Activated naive CD4-positive, alpha-beta T cell treated with anti-CD3 and anti-CD28 coated beads for 36 hours (primary cell): ENCODE data around the gene ATL2. TPM values are rescaled to one million over a fixed set of nuclear protein-coding genes. Genes with fewer than 3 reads are reported as not detected.
"Not testable (repeated sequence)": the region's sequence is repeated elsewhere in the genome, so short reads cannot be mapped to it uniquely, and the experiment has no call there.

Experiments
- CTCF ChIA-PET: fragments of 350-600 bp; sonication (Branson Sonifier 250); formaldehyde crosslinking; loops from one replicate; lab custom pipeline; 2021; ENCODE audit warnings: antibody characterized with exemption; lab: Charles Lee
- DNase-seq: peaks from one replicate; pipeline ENCODE4 v3.0.0-alpha.2; 2020
- H3K27ac Mint-ChIP-seq: one replicate; pipeline ENCODE4 v1.8.0; 2021; ENCODE audit warnings: mild to moderate bottlenecking, mixed read lengths
- H3K27me3 Mint-ChIP-seq: one replicate; pipeline ENCODE4 v1.8.0; 2021; ENCODE audit warnings: low read depth, mixed read lengths
- H3K36me3 Mint-ChIP-seq: one replicate; pipeline ENCODE4 v1.8.0; 2021; ENCODE audit warnings: low read depth, mixed read lengths
- H3K4me1 Mint-ChIP-seq: one replicate; pipeline ENCODE4 v1.8.0; 2021; ENCODE audit warnings: low read depth, mixed read lengths
- H3K4me3 Mint-ChIP-seq: one replicate; pipeline ENCODE4 v1.8.0; 2021; ENCODE audit warnings: mild to moderate bottlenecking, moderate library complexity, mixed read lengths
- H3K9me3 Mint-ChIP-seq: one replicate; pipeline ENCODE4 v1.8.0; 2021; ENCODE audit warnings: mixed read lengths
- intact Hi-C: fragments of 100-400 bp; cut with micrococcal nuclease; formaldehyde crosslinking; loops from one replicate; pipeline ENCODE4 v1.15.1; 2023
- total RNA-seq, 2 experiments: library from RNA; stranded (reverse); gene quantifications; one replicate each; pipeline ENCODE4 v1.2.3, GENCODE V29; 2021

ATL2 gene
- 10 to 100 TPM; 54.6 to 55.9 TPM for total RNA-seq

DNA sequence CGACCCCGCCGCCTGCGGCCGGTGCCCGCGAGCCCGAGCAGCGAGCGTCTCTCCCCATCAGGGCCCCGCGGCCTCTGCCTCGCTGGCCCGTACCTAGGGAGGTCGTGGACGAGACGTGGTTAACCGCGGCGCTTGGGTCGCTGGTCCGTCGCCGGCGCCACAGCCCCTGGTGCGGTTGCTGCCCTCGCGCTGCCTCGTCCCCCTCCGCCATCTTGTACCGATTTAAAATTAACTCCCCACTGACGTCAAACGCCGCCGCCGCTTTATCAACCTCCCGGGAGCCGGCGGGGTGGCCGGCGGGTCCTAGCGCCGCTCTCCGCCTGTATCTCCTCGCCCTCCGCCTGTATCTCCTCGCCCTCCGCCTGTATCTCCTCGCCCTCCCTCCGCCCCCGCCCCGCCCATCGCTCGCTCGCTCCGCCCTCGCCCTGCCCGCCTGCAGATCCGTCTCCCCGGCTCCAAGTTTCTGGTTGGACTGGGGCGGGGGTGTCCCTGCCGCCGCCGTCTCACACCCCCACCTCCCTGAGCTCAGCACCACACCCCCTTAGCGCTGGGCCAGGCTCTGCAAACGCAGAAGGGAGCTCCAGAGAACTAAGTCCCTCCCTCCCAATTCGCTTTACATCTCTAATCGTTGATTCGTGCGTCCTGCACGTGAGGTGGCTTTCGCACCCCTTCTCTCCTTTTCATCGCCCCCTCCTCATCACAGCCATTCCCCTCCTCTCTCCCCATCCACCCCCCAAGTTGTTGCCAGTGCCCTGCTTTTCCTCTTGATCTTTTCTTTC is at the start of gene ATL2:
TSS of gene ATL2 (minus strand) at position 224 of the 779 bp plus-strand sequence. CDS start at position 211, 13 bp downstream.
- Mint-ChIP-seq H3K9me3 (no peaks in the 10 kb centered on the region), H3K36me3 (no peaks in the 10 kb centered on the region), H3K27ac (peak within 1 kb of the TSS; percentile 78), H3K4me1 (peaks cover 55% of the 10 kb centered on the region), H3K27me3 (no peaks in the 10 kb centered on the region), H3K4me3 (peak within 1 kb of the TSS; percentile 90)
- CTCF ChIA-PET, result interaction anchor here (0.6 to 4.3 kb wide), 5 partner anchors 11 to 357 kb away, joined by 3 to 23 read pairs (median 6); no protein-coding TSS in a partner anchor
- peak; percentile 96 for DNase-seq
- intact Hi-C loops, result loop anchor here (1.0 to 10.0 kb wide), 10 partner anchors 62 to 1058 kb away; partner anchors contain the start of genes CYP1B1, DHX57, GEMIN6 and HNRNPLL

DNA sequence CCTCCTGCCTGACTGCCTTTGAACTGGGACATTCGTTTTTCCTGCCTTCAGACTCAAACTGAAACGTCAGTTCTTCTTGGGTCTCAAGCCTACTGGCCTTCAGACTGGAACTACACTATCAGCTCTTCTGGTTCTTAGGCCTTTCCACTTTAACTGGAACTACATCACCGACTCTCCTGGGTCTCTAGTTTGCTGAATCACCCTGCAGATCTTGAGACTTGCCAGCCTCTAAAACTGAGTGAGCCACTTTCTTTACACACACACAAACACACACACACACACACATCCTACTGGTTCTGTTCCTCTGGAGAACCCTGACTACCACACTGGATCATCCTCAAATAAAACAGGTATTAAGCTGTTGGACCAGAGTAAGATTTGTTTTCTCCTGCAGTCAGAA is 46.7 kb upstream of the ATL2 start:
- H3K4me1 Mint-ChIP-seq, result no peaks in the 10 kb centered on the region
- no peaks in the 10 kb centered on the region for H3K9me3 Mint-ChIP-seq
- DNase-seq, result no peak
- no peak overlapping the region for H3K4me3 Mint-ChIP-seq
- H3K27ac Mint-ChIP-seq, result no peak overlapping the region
- intact Hi-C loops, result no loop called here
- CTCF ChIA-PET, result interaction anchor here (0.7 kb wide), 1 partner anchor 206 kb away, joined by 4 read pairs; no protein-coding TSS in a partner anchor
- no peaks in the 10 kb centered on the region for H3K27me3 Mint-ChIP-seq
- H3K36me3 Mint-ChIP-seq, result no peaks in the 10 kb centered on the region

DNA sequence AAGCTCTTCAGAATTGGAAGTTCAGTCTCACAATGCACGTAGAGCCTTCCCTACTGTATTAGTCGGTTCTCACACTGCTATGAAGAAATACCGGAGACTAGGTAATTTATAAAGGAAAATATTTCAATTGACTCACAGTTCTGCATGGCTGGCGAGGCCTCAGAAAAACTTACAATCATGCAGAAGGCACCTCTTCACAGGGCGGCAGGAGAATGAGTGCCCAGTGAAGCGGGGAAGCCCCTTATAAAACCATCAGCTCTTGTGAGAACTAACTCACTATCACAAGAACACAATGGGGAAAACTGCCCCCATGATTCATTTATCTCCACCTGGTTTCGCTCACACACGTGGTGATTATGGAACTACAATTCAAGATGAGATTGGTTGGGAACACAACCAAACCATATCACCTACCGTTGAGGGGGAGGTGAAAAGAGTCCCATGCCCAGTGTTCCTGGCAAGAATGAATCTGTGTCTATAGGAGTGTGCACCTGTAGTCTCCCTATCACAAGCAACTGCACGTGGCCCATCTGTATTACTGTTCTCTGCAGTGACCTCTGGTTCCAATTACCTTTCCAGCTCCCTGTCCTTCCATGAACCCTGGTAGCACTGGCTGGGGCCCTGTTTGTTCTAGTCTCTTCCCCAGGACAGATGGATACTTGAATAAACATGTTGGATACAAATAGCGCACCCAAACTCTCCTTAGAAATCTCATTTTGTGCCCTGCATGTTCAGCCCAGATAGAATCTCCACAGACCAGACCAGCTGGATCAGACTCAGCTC is 44.4 kb upstream of the ATL2 start:
- CTCF ChIA-PET, result interaction anchor here (1.4 kb wide), 1 partner anchor 9 kb away, joined by 4 read pairs; no protein-coding TSS in a partner anchor
- intact Hi-C loops, result no loop called here
- Mint-ChIP-seq H3K9me3 (no peaks in the 10 kb centered on the region), H3K4me1 (no peaks in the 10 kb centered on the region), H3K36me3 (no peaks in the 10 kb centered on the region), H3K27ac (no peak overlapping the region), H3K4me3 (no peak overlapping the region), H3K27me3 (no peaks in the 10 kb centered on the region)
- no peak for DNase-seq

DNA sequence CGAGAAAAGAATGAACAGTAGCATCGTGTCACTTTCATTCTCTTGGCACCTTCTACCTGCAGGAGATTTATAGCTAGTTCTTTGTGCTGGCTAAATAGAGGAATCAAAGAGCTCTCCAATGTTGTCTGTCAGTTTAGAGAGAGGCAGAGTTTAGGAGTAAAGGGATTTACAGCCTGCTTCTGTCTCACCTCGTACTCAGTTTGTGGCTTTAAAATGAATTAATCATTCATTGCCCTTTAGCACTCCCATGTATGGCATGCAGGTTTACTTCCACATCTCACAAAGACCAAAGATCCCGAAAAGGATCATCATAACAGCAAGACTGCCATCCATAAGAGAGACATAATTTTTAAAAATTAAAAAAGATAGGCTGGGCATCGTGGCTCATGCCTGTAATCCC is 42.4 kb upstream of the ATL2 start:
- DNase-seq, result no peak
- Mint-ChIP-seq H3K27me3 (no peaks in the 10 kb centered on the region), H3K4me1 (no peaks in the 10 kb centered on the region), H3K4me3 (no peak overlapping the region), H3K27ac (no peak overlapping the region), H3K9me3 (no peaks in the 10 kb centered on the region), H3K36me3 (no peaks in the 10 kb centered on the region)
- CTCF ChIA-PET, result interaction anchor here (0.6 kb wide), 1 partner anchor 144 kb away, joined by 4 read pairs; no protein-coding TSS in a partner anchor
- intact Hi-C loops, result no loop called here

DNA sequence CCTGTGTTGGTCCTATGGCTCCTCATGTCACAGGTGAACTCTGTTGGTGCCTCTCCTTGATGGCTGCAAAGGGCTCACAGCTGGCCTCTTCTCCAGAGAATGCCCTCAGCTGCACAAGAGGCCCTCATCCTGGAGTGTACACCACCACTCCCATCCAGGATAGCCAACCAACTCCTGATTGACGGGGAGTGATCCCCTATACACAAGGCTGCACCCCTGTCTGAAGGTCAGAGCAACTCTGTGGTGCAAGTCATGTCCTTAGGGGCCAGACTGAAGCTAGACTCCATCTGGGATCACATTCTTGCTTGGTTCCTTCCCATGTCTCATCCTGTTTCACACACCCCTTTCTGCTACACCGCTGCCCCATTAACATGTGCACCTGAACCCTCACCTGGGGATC is 41.7 kb upstream of the ATL2 start:
- CTCF ChIA-PET, result no interaction called here
- intact Hi-C loops, result no loop called here
- Mint-ChIP-seq H3K4me3 (no peak overlapping the region), H3K4me1 (no peaks in the 10 kb centered on the region), H3K27me3 (no peaks in the 10 kb centered on the region), H3K27ac (no peak overlapping the region), H3K9me3 (peaks cover 2% of the 10 kb centered on the region), H3K36me3 (no peaks in the 10 kb centered on the region)
- no peak for DNase-seq

DNA sequence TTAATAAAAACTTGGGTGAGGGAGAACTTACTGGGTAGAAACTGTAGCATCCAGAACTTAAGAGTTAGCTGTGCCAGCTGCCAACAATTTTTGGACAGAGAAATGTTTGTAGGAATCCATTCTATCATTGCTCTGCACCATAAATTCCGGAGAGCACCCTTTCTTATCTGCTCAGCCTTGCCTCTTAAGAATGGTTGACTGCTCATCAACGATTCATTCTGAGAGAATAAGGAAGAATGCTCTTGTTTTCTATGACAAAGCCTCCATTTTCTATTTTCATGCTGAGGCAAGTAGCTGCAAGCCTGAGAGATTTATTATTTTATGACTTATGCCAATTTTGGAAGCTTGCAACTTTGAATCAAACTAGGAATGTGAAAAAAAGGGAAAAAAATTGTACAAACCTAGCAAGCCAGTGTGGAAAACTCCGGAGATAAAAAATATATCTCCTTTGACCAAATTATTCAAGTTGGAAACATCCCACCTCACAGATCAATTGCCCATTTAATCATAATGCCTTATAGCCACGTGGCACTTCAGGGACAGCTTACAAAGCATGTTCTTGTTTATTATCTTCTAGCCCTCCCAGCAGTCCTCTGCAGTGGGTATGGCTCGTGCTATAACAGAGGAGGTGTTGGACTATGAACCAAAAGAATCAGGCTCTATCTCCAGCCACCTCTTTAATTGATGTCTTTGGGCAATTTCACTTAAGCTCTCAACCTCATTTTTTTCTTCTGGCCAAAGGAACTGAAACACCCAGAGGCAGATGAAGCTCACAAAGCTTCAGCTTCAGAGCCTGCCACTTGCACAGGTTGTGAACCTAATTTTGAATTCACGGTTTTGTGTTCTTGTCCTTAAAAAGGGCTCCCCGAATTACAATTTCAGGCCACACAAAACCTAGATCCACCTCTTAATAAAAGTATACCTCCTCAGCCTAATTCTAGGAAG is 40.9 kb upstream of the ATL2 start:
- H3K27me3 Mint-ChIP-seq, result no peaks in the 10 kb centered on the region

DNA sequence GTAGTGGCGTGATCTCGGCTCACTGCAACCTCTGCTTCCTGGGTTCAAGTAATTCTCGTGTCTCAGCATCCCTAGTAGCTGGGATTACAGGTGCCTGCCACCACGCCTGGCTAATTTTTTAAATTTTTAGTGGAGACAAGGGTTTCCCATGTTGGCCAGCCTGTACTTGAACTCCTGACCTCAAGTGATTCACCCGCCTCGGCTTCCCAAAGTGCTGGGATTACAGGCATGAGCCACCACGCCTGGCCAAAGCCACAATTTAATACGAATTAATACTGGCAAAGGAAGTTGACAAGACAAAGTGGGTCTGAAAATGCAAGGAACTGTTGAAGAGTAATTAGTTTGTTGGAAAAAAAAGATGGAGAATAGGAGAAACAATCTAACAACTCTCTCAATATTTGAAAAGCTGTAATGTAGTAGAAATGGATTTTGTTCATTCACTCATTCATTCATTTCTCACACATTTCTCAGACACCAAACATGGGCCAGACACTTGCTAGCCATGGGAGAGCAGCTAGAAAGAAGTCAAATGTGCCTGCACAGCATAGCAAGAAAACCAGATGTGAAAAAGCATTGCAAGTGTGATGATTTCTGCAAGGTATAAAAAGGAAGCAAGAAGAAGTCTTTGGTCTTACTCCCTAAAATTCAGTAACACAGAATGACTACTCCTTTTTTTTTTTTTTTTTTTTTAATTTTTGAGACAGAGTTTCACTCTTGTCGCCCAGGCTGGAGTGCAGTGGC is 39.4 kb upstream of the ATL2 start:
- CTCF ChIA-PET, result no interaction called here
- H3K4me3 Mint-ChIP-seq, result no peak overlapping the region
- intact Hi-C loops, result no loop called here

More for the DNA sequence above, 40.9 kb upstream of the ATL2 start:
- H3K4me1 Mint-ChIP-seq, result no peaks in the 10 kb centered on the region
- no peak overlapping the region for H3K27ac Mint-ChIP-seq
- H3K4me3 Mint-ChIP-seq, result no peak overlapping the region
- CTCF ChIA-PET, result no interaction called here
- H3K9me3 Mint-ChIP-seq, result peaks cover 4% of the 10 kb centered on the region
- no peak for DNase-seq
- H3K36me3 Mint-ChIP-seq, result peaks cover 1% of the 10 kb centered on the region
- intact Hi-C loops, result no loop called here

DNA sequence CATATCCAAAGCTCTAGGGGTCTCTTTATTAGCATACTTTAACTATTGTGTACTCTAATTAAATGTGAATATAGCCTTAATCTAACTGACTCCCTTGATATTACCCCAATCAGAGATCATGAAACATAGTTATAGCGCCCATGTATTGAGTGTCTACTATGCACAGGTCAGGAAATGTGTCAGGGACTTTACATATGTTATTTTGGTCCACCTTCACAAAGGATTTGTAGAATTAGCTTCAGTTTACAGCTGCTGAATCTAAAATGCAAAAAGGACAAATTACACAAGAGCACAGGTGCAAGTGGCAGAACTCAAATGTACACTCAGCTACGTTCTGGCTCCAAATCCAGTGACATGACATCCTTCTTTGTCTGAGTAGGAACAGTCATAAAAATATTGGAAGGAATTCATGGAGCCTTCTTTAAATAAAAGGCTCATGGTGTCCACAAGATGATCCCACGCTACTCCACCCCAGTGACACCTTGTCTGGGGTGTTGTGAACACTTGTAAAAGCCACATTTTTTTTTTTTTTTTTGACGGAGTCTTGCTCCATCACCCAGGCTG is 38.7 kb upstream of the ATL2 start:
- H3K9me3 Mint-ChIP-seq, result peaks cover 16% of the 10 kb centered on the region
- peaks cover 1% of the 10 kb centered on the region for H3K36me3 Mint-ChIP-seq
- no peak overlapping the region for H3K27ac Mint-ChIP-seq
- H3K27me3 Mint-ChIP-seq, result no peaks in the 10 kb centered on the region
- CTCF ChIA-PET, result no interaction called here
- no peaks in the 10 kb centered on the region for H3K4me1 Mint-ChIP-seq
- DNase-seq, result no peak
- H3K4me3 Mint-ChIP-seq, result no peak overlapping the region
- intact Hi-C loops, result no loop called here

More for the DNA sequence above, 39.4 kb upstream of the ATL2 start:
- Mint-ChIP-seq H3K36me3 (peaks cover 1% of the 10 kb centered on the region), H3K9me3 (peaks cover 16% of the 10 kb centered on the region), H3K4me1 (no peaks in the 10 kb centered on the region), H3K27ac (no peak overlapping the region), H3K27me3 (no peaks in the 10 kb centered on the region)
- no peak for DNase-seq

DNA sequence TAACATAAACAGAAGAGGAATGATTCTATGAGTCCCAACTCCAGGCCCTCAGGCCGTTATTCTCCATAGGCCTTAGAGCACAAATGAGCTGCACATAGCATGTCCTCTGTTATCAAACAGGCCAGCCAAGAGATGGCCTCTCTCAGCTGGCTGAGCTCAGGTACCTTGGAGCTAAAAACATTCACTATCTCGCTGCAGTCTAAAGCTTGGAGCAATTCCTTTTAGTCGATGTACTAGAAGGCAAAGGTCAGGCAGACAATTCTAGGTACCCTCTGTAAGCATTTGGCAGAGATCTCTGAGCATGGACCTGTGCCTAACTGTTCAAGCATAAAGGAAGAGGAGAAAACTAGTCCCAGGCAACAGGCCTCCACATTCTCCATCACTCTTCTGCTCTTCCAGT is 38.0 kb upstream of the ATL2 start:
- intact Hi-C loops, result no loop called here
- peaks cover 1% of the 10 kb centered on the region for H3K36me3 Mint-ChIP-seq
- CTCF ChIA-PET, result interaction anchor here (1.2 kb wide), 1 partner anchor 93 kb away, joined by 3 read pairs; no protein-coding TSS in a partner anchor
- no peak for DNase-seq
- H3K27me3 Mint-ChIP-seq, result no peaks in the 10 kb centered on the region
- H3K4me1 Mint-ChIP-seq, result no peaks in the 10 kb centered on the region
- peaks cover 16% of the 10 kb centered on the region for H3K9me3 Mint-ChIP-seq
- H3K4me3 Mint-ChIP-seq, result no peak overlapping the region
- H3K27ac Mint-ChIP-seq, result no peak overlapping the region

DNA sequence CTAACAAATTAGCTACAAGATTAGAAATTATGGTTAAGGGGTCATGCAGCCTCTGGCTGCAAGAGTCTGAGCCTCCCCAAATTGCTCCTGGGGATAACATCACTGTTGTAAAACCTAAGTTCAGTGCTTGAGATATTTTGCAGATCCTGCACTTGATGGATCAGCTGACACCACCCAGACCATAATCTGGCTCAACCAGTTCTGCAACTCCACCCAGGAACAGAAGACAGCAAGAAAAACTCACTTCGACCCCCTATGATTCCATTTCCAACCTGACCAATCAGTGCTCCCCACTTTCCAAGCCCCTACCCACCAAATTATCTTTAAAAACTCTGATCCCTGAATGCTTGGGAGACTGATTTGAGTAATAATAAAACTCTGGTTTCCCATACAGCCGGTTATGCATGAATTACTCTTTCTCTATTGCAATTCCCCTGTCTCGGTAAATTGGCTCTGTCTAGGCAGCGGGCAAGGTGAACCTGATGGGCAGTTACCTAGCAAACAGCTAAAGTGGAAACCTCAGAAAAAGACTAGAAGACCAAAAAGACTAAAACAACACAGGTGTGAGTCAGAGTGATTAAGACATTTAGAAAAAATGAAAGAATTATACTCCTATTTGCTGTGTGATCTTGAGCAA is 35.3 kb upstream of the ATL2 start:
- DNase-seq, H3K4me1 Mint-ChIP-seq, H3K36me3 Mint-ChIP-seq, intact Hi-C loops, H3K27me3 Mint-ChIP-seq, H3K4me3 Mint-ChIP-seq, CTCF ChIA-PET, H3K27ac Mint-ChIP-seq: not testable (repeated sequence)
- peaks cover 16% of the 10 kb centered on the region for H3K9me3 Mint-ChIP-seq
